ENCODE data around the gene KDR. TPM values are rescaled to one million over a fixed set of nuclear protein-coding genes. Genes with fewer than 3 reads are reported as not detected.

KDR gene
- polyA plus RNA-seq, 1 donor = 56.8 TPM

- DNase-seq = no peak
Observed at GRCh38 chr4:55124322-55125076, 896 bp downstream of the KDR start.

DNA sequence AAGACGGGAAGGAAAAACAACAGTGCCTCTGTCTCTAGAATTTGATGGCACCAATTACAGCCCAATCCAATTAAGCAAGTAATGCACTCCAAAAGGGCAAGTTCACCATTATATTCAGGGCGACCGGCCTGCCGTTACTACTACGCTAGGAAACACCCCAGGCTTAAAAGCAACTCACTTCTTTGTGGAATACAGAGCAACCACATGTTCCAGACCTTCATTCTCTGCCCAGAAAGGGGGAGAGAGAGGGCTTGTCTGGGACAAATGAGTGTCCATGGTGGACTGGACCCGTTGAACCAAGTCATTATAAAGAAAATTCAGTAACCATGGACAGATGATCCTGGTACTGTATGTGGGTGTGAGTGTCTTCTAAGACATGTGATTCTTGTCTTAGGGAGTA, 1.6 kb downstream of the KDR start:
- DNase-seq = no peak

DNA sequence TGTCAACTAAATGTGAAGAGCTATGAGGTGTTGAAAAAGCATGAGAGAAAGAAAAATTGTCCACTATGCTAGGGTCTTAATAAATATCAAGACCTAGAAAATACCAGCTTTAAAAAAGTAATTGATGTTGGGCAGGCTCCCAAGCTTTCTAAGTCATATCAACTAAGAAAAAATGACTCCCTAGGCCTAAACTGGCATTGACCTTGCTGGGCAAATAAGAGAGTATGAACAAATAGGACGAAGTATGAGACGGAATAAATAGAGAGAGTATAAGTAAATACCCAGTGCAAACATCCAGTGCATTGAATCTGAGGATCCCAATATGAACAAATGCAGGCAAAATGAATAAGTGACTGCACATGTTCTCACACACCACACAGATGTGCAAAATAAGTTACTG, 3.2 kb downstream of the KDR start:
- no peak for DNase-seq

- DNase-seq = no peak
Observed at GRCh38 chr4:55121246-55121645, 4.1 kb downstream of the KDR start.

- no peak for DNase-seq
Observed at GRCh38 chr4:55118397-55118796, 7.0 kb downstream of the KDR start.

GRCh38 chr4:55117511-55117910, 7.9 kb downstream of the KDR start:
- DNase-seq = no peak

DNA sequence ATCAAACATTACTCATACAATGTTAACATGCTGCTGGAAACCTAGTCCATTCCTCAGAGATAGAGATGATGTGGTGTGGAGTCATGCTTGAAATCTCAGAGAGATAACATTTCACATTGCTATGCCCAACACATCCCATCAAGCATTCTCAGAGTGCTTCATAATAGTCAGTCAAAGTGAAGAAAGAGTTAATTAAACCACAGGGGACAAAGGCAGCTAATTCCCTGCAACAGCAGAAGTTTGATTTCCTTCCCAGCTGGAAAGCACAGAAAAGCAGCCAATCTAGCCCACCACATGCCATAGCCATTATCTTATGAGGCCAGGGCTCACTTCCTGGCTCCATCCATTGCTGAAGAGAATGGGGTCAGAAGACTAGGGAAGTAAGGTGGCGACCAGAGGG, 8.9 kb downstream of the KDR start:
- no peak for DNase-seq

GRCh38 chr4:55111601-55112000, 13.8 kb downstream of the KDR start:
- DNase-seq = no peak

DNA sequence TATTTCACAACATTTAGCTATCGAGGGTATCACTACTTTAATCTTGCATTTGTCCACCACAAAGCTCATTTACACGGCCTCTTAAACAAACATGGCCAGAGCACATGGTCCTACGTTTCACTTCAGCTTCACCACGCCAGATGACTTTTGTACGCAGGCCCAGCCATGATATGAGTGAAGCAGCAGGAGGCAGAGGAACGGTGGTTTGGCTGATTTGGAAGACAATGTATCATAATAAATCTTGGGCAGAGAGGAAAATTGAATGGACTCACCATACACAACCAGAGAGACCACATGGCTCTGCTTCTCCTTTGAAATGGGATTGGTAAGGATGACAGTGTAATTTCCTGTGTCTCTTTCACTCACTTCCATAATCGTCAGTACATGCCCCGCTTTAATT, 15.3 kb downstream of the KDR start:
- DNase-seq = no peak

DNA sequence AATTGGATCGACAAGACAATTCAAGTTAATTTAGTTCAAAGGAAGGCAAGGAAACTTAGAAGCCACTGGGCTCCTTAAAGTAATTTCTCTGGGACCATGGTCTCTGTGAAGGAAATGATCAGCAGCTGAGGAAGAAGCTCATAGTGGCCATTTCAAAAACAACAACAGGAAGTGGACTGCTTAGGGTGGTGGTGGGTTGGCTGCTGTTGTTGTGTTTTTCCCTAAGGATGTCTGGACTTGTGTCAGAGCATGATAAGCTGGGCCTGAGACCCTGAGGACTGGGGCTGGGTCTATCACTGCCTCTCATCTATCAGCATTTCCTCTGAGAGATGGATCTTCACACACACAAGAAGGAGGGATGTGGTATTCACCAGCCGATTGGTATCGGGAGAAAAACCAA, 18.3 kb downstream of the KDR start:
- no peak for DNase-seq

- no peak for DNase-seq
Observed at GRCh38 chr4:55103224-55103623, 22.2 kb downstream of the KDR start.

GRCh38 chr4:55099816-55100215, 25.6 kb downstream of the KDR start:
- DNase-seq = no peak

DNA sequence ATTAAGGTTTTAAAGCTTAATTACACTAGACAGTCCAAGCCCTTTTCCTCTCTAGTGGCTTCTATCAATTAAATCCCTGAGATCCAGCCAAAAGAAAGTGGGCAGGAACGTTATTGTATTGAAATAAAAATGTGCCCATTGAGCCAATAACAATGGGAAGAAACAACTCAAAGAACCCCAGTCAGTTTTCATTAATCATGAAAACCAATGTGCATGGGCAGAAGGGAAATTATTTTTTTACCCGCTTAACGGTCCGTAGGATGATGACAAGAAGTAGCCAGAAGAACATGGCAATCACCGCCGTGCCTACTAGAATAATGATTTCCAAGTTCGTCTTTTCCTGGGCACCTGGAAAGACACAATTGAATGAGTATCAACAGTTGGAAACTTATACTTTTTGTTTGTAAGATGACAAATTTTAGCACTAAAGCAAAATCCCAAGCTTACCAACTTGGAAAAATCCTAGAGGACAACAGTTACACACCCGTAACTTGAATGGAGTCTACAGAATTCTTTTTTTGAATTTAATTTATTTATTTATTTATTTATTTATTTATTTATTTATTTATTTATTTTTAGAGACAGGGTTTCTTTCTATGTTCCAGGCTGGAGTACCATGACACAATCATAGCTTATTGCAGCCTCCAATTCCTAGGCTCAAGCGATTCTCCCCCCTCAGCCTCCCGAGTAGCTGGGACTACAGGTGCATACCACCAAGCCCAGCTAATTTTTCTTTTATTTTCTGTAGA, 26.8 kb downstream of the KDR start:
- DNase-seq = no peak

- DNase-seq = no peak
Observed at GRCh38 chr4:55096619-55097018, 28.8 kb downstream of the KDR start.

GRCh38 chr4:55096045-55096444, 29.4 kb downstream of the KDR start:
- DNase-seq = no peak

DNA sequence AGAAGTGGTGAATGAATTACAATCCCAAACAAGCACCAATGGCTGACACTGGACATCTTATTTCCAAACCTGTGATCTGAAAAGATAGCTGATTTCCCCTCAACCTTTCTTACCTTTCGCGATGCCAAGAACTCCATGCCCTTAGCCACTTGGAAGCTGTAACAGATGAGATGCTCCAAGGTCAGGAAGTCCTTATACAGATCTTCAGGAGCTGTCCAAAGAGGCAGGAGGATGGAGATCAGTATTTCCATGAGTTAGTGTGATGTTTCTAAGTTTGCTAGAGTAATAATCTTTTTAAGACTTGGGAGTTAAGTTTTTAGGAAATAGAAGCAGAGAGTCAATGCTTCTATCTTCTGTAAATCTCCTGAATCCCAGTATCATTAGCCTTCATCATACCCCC, 32.9 kb downstream of the KDR start:
- no peak for DNase-seq

DNA sequence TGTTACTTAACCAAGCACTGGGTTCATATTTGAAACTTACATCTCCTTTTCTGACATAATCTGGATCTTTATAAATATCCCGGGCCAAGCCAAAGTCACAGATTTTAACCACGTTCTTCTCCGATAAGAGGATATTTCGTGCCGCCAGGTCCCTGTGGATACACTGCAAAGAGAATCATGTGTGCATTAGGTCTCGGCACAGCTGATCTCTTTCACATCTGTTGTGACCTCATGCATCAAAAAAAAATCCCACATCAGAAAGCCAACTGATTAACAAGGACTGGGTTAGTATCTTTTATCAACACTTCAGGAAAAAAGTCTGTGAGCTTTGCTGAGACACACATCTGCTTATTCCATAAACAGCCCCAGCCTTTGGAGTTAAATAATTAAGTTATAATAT, 35.5 kb downstream of the KDR start:
- DNase-seq = no peak

DNA sequence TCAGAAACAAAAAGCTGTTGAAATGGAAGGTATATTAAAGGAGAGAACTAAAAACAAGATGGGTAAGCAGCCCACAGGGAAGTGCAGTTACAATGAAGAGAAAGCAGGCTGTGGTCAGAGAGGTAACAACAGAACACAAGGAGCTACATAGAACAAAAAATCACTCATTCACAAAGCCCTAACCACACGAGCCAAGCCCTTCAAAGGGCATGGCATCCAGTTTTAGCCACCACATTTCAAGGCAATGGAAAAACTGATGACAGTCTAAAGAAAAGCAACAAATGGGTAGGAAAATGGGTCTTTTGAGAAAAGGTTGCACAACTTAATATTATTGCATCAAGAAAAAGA, 37.5 kb downstream of the KDR start:
- DNase-seq = no peak

- peak; percentile 25 for DNase-seq
Observed at GRCh38 chr4:55087009-55087912, 38.1 kb downstream of the KDR start.

DNA sequence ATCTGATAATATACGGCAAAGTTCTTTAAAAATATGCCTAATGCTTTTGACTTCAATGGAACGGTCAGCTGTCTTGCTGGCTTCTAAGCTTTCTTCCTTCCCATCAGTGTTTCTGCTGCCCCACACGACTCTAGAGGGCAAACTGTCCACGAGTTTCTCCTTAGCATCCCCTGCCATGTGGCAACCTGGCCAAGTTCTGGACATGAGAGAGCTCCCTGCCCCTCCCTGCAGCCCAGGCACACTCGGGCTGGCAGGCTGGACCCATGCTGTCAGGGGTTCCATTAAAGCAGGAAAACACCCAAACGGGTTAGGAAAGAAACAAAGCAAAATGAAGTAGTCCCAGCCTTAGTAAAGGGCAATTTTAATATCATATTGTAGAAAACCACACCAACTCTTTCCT, 38.8 kb downstream of the KDR start:
- DNase-seq = no peak

DNA sequence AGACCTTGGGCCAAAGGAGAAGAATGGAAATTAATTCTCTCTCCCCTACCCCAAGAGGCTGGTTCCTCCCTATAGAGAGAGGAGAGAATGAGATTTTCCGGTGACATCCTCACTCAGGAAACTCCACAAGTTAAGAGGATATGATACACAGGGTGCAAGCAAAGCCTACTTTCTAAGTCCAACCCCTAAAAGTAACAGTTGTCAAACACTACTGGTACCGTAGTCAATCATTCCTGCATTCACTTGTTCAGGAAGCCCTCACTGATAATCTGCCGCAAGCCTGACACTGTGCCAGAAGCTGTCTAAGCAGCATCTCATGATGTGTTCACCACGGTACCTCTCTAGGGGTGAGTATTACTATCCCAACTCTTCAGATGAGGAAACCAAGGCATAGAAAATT, 41.7 kb downstream of the KDR start:
- no peak for DNase-seq

GRCh38 chr4:55082756-55083155, 42.6 kb downstream of the KDR start:
- no peak for DNase-seq
